GM23338 (cell line): ENCODE data around the gene TBX10. TPM values are rescaled to one million over a fixed set of nuclear protein-coding genes. Genes with fewer than 3 reads are reported as not detected.

Experiments used
- ATAC-seq: fragments of 200-7000 bp; cut with Tn5 transposase; 3 replicates; pipeline ENCODE4 v1.9.1; 2020
- DNase-seq: peaks from one replicate; pipeline ENCODE4 v3.0.0-alpha.2; 2015; ENCODE audit warnings: low spot score
- H2AFZ ChIP-seq: fragments of 200-600 bp; sonication (generic); 2 replicates; pipeline ENCODE4 v1.8.0; 2016; ENCODE audit warnings: antibody characterized with exemption, mild to moderate bottlenecking, moderate library complexity
- H3F3A ChIP-seq: fragments of 200-600 bp; sonication (generic); replicated peaks from 2 replicates; pipeline ENCODE4 v1.8.0; 2017; ENCODE audit warnings: antibody characterized with exemption, mixed run types, low read depth
- H3K27ac ChIP-seq: fragments of 200-600 bp; sonication (generic); 2 replicates; pipeline ENCODE4 v1.6.1; 2016; ENCODE audit warnings: low read depth
- H3K27me3 ChIP-seq: fragments of 200-600 bp; sonication (generic); 2 replicates; pipeline ENCODE4 v1.8.0; 2016; ENCODE audit warnings: mild to moderate bottlenecking, mixed run types, moderate library complexity; ENCODE audit not compliant: insufficient read depth
- H3K36me3 ChIP-seq: fragments of 200-600 bp; sonication (generic); 2 replicates; pipeline ENCODE4 v1.8.0; 2016; ENCODE audit warnings: mild to moderate bottlenecking; ENCODE audit not compliant: insufficient read depth
- H3K4me1 ChIP-seq: fragments of 200-600 bp; sonication (generic); 2 replicates; pipeline ENCODE4 v1.8.0; 2016; ENCODE audit warnings: mild to moderate bottlenecking, moderate library complexity; ENCODE audit not compliant: insufficient read depth
- H3K4me2 ChIP-seq: fragments of 200-600 bp; sonication (generic); 2 replicates; pipeline ENCODE4 v1.7.1; 2017; ENCODE audit warnings: mixed run types
- H3K4me3 ChIP-seq: fragments of 200-600 bp; sonication (generic); 2 replicates; pipeline ENCODE4 v1.6.1; 2016; ENCODE audit warnings: mixed run types
- H3K79me2 ChIP-seq: fragments of 200-600 bp; sonication (generic); replicated peaks from 2 replicates; pipeline ENCODE4 v1.8.0; 2017; ENCODE audit warnings: mild to moderate bottlenecking; ENCODE audit not compliant: insufficient read depth
- H3K9me2 ChIP-seq: fragments of 200-600 bp; sonication (generic); 2 replicates; pipeline ENCODE4 v1.8.0; 2017; ENCODE audit not compliant: insufficient read depth
- H4K20me1 ChIP-seq: fragments of 200-600 bp; sonication (generic); replicated peaks from 2 replicates; pipeline ENCODE4 v1.8.0; 2017; ENCODE audit warnings: mild to moderate bottlenecking; ENCODE audit not compliant: insufficient read depth
- H3K27ac Mint-ChIP-seq: 2 replicates; pipeline ENCODE4 v1.8.0; 2020; ENCODE audit warnings: inconsistent platforms, mild to moderate bottlenecking, moderate library complexity, mixed read lengths
- H3K27me3 Mint-ChIP-seq: 3 replicates; pipeline ENCODE4 v1.8.0; 2022; ENCODE audit warnings: low read depth, mild to moderate bottlenecking, moderate library complexity, mixed read lengths, inconsistent platforms; ENCODE audit not compliant: insufficient read depth, poor library complexity
- H3K36me3 Mint-ChIP-seq: 3 replicates; pipeline ENCODE4 v1.8.0; 2021; ENCODE audit warnings: low read depth, mild to moderate bottlenecking, inconsistent platforms, moderate library complexity, mixed read lengths
- H3K4me1 Mint-ChIP-seq: 3 replicates; pipeline ENCODE4 v1.8.0; 2020; ENCODE audit warnings: mild to moderate bottlenecking, inconsistent platforms, mixed read lengths
- H3K4me3 Mint-ChIP-seq: 3 replicates; pipeline ENCODE4 v1.8.0; 2021; ENCODE audit warnings: moderate library complexity, mild to moderate bottlenecking, inconsistent platforms, mixed read lengths
- H3K9me3 Mint-ChIP-seq: 3 replicates; pipeline ENCODE4 v1.8.0; 2020; ENCODE audit warnings: moderate library complexity, mild to moderate bottlenecking, inconsistent platforms, mixed read lengths
- CREB1 ChIP-seq: fragments of 250-450 bp; sonication (Bioruptor Pico); IDR thresholded peaks from 2 replicates; pipeline ENCODE4 v1.5.0; 2020; ENCODE audit warnings: low read depth, mild to moderate bottlenecking, moderate library complexity
- CTCF ChIP-seq, 2 experiments: fragments of 200-600 bp in 1 of 2; sonication (generic) in 1 of 2; conservative IDR thresholded peaks; 2 replicates each; pipeline versions ENCODE4 v1.5.1 to v1.6.1; 2016 to 2017; ENCODE audit warnings: antibody characterized with exemption in 2 of 2, low read depth in 2 of 2, mild to moderate bottlenecking in 2 of 2, moderate library complexity in 1 of 2
- ETS1 ChIP-seq: IDR thresholded peaks from 2 replicates; pipeline ENCODE4 v1.6.1; 2016; ENCODE audit warnings: antibody characterized with exemption
- EZH2 ChIP-seq: fragments of 200-600 bp; sonication (generic); IDR thresholded peaks from one replicate; pipeline ENCODE4 v1.8.0; 2017; ENCODE audit warnings: antibody characterized with exemption, mild to moderate bottlenecking, low read depth; ENCODE audit not compliant: unreplicated experiment
- EZH2phosphoT487 ChIP-seq: fragments of 200-600 bp; sonication (generic); IDR thresholded peaks from one replicate; pipeline ENCODE4 v1.8.1; 2018; ENCODE audit warnings: antibody characterized with exemption; ENCODE audit not compliant: unreplicated experiment
- JUNB ChIP-seq: IDR thresholded peaks from one replicate; pipeline ENCODE4 v1.6.1; 2016; ENCODE audit warnings: antibody characterized with exemption; ENCODE audit not compliant: unreplicated experiment
- NANOG ChIP-seq: IDR thresholded peaks from 2 replicates; pipeline ENCODE4 v1.6.1; 2016; ENCODE audit warnings: antibody characterized with exemption, borderline replicate concordance
- POLR2AphosphoS5 ChIP-seq: IDR thresholded peaks from 2 replicates; pipeline ENCODE4 v1.6.1; 2016; ENCODE audit warnings: antibody characterized with exemption, low read depth
- REST ChIP-seq: IDR thresholded peaks from one replicate; pipeline ENCODE4 v1.6.1; 2018; ENCODE audit warnings: antibody characterized with exemption; ENCODE audit not compliant: unreplicated experiment
- STAT1 ChIP-seq: IDR thresholded peaks from one replicate; pipeline ENCODE4 v1.6.1; 2016; ENCODE audit warnings: antibody characterized with exemption; ENCODE audit not compliant: unreplicated experiment
- ZNF114 ChIP-seq: fragments of 250-450 bp; sonication (Bioruptor Pico); IDR thresholded peaks from 2 replicates; pipeline ENCODE4 v1.5.0; 2020; ENCODE audit warnings: mild to moderate bottlenecking, moderate library complexity
- ZNF331 ChIP-seq: fragments of 250-450 bp; sonication (Bioruptor Pico); IDR thresholded peaks from 2 replicates; pipeline ENCODE4 v1.5.0; 2020; ENCODE audit warnings: low read depth, mild to moderate bottlenecking, moderate library complexity
- ZNF462 ChIP-seq: fragments of 250-450 bp; sonication (Bioruptor Pico); IDR thresholded peaks from 2 replicates; pipeline ENCODE4 v1.5.0; 2020; ENCODE audit warnings: mild to moderate bottlenecking, moderate library complexity
- polyA plus RNA-seq: library from polyadenylated mRNA; unstranded; fragments of >200 nt; fragmentation: Nextera tagmentation; extraction: Ambion mirVana; gene quantifications from 2 replicates; pipeline ENCODE4 v1.2.1, GENCODE V29; 2016
- total RNA-seq: library from RNA; depleted of rRNA; stranded (reverse); fragments of >200 nt; shearing (Covaris generic); gene quantifications from 2 replicates; pipeline ENCODE4 v1.2.3, GENCODE V29; 2014

The TBX10 gene
- total and polyA plus RNA-seq, 2 experiments from 2014 or later, result 0.10 TPM; not detected in 1

GRCh38 chr11:67664696-67665540, 25.4 kb upstream of the TBX10 start:
- no peak overlapping the region for H3K4me3 ChIP-seq
- no peaks in the 10 kb centered on the region; the same call in 2 of the 3 replicates for H3K9me3 Mint-ChIP-seq
- H2AFZ ChIP-seq, result no peak overlapping the region
- H3F3A ChIP-seq, result no peaks in the 10 kb centered on the region
- H3K4me1 ChIP-seq, result no peaks in the 10 kb centered on the region
- H3K36me3 ChIP-seq, result no peaks in the 10 kb centered on the region
- H3K4me1 Mint-ChIP-seq, result no peaks in the 10 kb centered on the region
- H3K27me3 ChIP-seq, result no peaks in the 10 kb centered on the region
- no peaks in the 10 kb centered on the region for H4K20me1 ChIP-seq
- no peak overlapping the region for H3K27ac ChIP-seq
- H3K27me3 Mint-ChIP-seq, result no peaks in the 10 kb centered on the region
- H3K27ac Mint-ChIP-seq, result no peak overlapping the region
- H3K4me3 Mint-ChIP-seq, result no peak overlapping the region
- no peaks in the 10 kb centered on the region for H3K36me3 Mint-ChIP-seq
- ATAC-seq, result no peak
- no peaks in the 10 kb centered on the region for H3K9me2 ChIP-seq
- TF ChIP-seq JUNB, result no peak
- no peak for TF ChIP-seq CREB1 (CRISPR knock-in tag)
- TF ChIP-seq REST, result no peak
- no peak for TF ChIP-seq ZNF114 (CRISPR knock-in tag)
- TF ChIP-seq CTCF (conservative IDR thresholded peaks at IDR 0.05; ENCODE audit: low read depth in 2 of 2), result no peak
- TF ChIP-seq NANOG, result no peak
- no peak for TF ChIP-seq STAT1
- TF ChIP-seq ETS1, result no peak
- no peak for TF ChIP-seq POLR2AphosphoS5
- no peak for TF ChIP-seq EZH2phosphoT487
- no peak for TF ChIP-seq ZNF462 (CRISPR knock-in tag)
- TF ChIP-seq ZNF331, result no peak
- TF ChIP-seq EZH2, result no peak
- H3K4me2 ChIP-seq, result no peak overlapping the region
- no peaks in the 10 kb centered on the region for H3K79me2 ChIP-seq
- no peak for DNase-seq
